Fibroblast of lung (primary cell): Measurements from ENCODE around the gene TKFC. TPM values are rescaled to one million over a fixed set of nuclear protein-coding genes. Genes with fewer than 3 reads are reported as not detected.

Experiments used
- DNase-seq, 2 donors: peaks; one replicate each; pipeline versions ENCODE4 v3.0.0 to v3.0.0-alpha.2; 2010; ENCODE audit warnings: low read depth in 2 of 2
- H2AFZ ChIP-seq: 2 replicates; pipeline ENCODE4 v1.5.1; 2012; ENCODE audit warnings: low read length, control low read depth, inconsistent platforms
- H3K27ac ChIP-seq: 2 replicates; pipeline ENCODE4 v1.5.1; 2011; ENCODE audit warnings: low read length, control low read depth; ENCODE audit not compliant: insufficient read depth
- H3K27me3 ChIP-seq: 2 replicates; pipeline ENCODE4 v1.5.1; 2011; ENCODE audit warnings: mild to moderate bottlenecking, low read length; ENCODE audit not compliant: control insufficient read depth, insufficient read depth
- H3K36me3 ChIP-seq: 2 replicates; pipeline ENCODE4 v1.5.1; 2011; ENCODE audit warnings: low read length; ENCODE audit not compliant: control insufficient read depth, insufficient read depth
- H3K4me1 ChIP-seq: 2 replicates; pipeline ENCODE4 v1.5.1; 2011; ENCODE audit warnings: low read length; ENCODE audit not compliant: control insufficient read depth, insufficient read depth; ENCODE audit errors: extremely low read depth
- H3K4me2 ChIP-seq: 2 replicates; pipeline ENCODE4 v1.5.1; 2011; ENCODE audit warnings: low read length, control low read depth; ENCODE audit not compliant: insufficient read depth; ENCODE audit errors: extremely low read depth
- H3K4me3 ChIP-seq, 4 experiments: fragments of 200-600 bp in 1 of 4; sonication (generic) in 1 of 4; replicated peaks in 1 of 4; 2 replicates each; pipeline ENCODE4 v1.5.1; 2011 to 2016; ENCODE audit warnings: low read length in 4 of 4, low read depth in 3 of 4, mild to moderate bottlenecking in 3 of 4, control low read depth in 2 of 4, inconsistent platforms in 1 of 4, mixed read lengths in 1 of 4; ENCODE audit not compliant: insufficient read depth in 1 of 4; ENCODE audit errors: control extremely low read depth in 1 of 4
- H3K79me2 ChIP-seq: 2 replicates; pipeline ENCODE4 v1.5.1; 2012; ENCODE audit warnings: mild to moderate bottlenecking, low read length, inconsistent platforms; ENCODE audit not compliant: control insufficient read depth, insufficient read depth
- H3K9ac ChIP-seq: 2 replicates; pipeline ENCODE4 v1.5.1; 2011; ENCODE audit warnings: mild to moderate bottlenecking, low read length, control low read depth; ENCODE audit not compliant: insufficient read depth
- H3K9me3 ChIP-seq: 2 replicates; pipeline ENCODE4 v1.5.1; 2012; ENCODE audit warnings: low read depth, low read length; ENCODE audit not compliant: control insufficient read depth, insufficient read depth
- H4K20me1 ChIP-seq: 2 replicates; pipeline ENCODE4 v1.5.1; 2011; ENCODE audit warnings: low read length; ENCODE audit not compliant: control insufficient read depth, insufficient read depth; ENCODE audit errors: extremely low read depth
- CTCF ChIP-seq, 2 donors: IDR thresholded peaks in 1 of 2; conservative IDR thresholded peaks in 1 of 2; 1 replicate in 1 of 2; 2 replicates in 1 of 2; pipeline ENCODE4 v1.5.1; 2011 to 2012; ENCODE audit warnings: low read length in 2 of 2, control low read depth in 1 of 2, inconsistent platforms in 1 of 2, low read depth in 1 of 2, mild to moderate bottlenecking in 1 of 2
- EZH2 ChIP-seq: IDR thresholded peaks from 2 replicates; pipeline ENCODE4 v1.5.1; 2012; ENCODE audit warnings: low read length, control low read depth, mild to moderate bottlenecking; ENCODE audit errors: missing control alignments
- polyA plus RNA-seq, 2 donors: library from polyadenylated mRNA; depleted of rRNA in 1 of 2; stranded (reverse) in 1 of 2; unstranded in 1 of 2; fragments of >200 nt; gene quantifications; 2 replicates each; pipeline ENCODE4 v1.2.1, GENCODE V29; 2011 to 2012; ENCODE audit warnings: missing spikeins in 1 of 2
- total RNA-seq: library from RNA; depleted of rRNA; stranded (reverse); fragments of >200 nt; gene quantifications from 2 replicates; pipeline ENCODE4 v1.2.1, GENCODE V29; 2014

The TKFC gene
- total and polyA plus RNA-seq, 2 donors (not counting 1 experiment from before 2014, with no cell fraction given) = 11.5 to 27.1 TPM

- TF ChIP-seq EZH2 = no peak
- no peak for TF ChIP-seq CTCF (conservative IDR thresholded peaks at IDR 0.05 in 1 of 2, IDR thresholded peaks at IDR 0.05 in 1 of 2; ENCODE audit: low read depth in 1 of 2, low read length in 2 of 2)
- Histone ChIP-seq H3K27ac (peak overlapping the region; percentile 92), H3K27me3 (no peaks in the 10 kb centered on the region), H3K4me1 (peaks cover 19% of the 10 kb centered on the region), H3K79me2 (no peaks in the 10 kb centered on the region), H4K20me1 (no peaks in the 10 kb centered on the region), H2AFZ (no peak overlapping the region), H3K4me2 (peak overlapping the region; percentile 32), H3K36me3 (peaks cover 14% of the 10 kb centered on the region), H3K9me3 (no peaks in the 10 kb centered on the region), H3K4me3 (no peak overlapping the region), H3K9ac (no peak overlapping the region)
- DNase-seq = peak in 1 of 2 donors; percentile 45
These were observed 37.4 kb downstream of the TKFC start for GRCh38 chr11:61370349-61371005.

- peaks cover 9% of the 10 kb centered on the region for H3K36me3 ChIP-seq
- H3K9ac ChIP-seq = no peak overlapping the region
- TF ChIP-seq EZH2 (no peak), CTCF (conservative IDR thresholded peaks at IDR 0.05 in 1 of 2, IDR thresholded peaks at IDR 0.05 in 1 of 2; ENCODE audit: low read depth in 1 of 2, low read length in 2 of 2) (no peak)
- H3K4me2 ChIP-seq = no peak overlapping the region
- H3K9me3 ChIP-seq = no peaks in the 10 kb centered on the region
- H3K4me1 ChIP-seq = peaks cover 18% of the 10 kb centered on the region
- H3K79me2 ChIP-seq = no peaks in the 10 kb centered on the region
- H2AFZ ChIP-seq = no peak overlapping the region
- no peak for DNase-seq
- H3K4me3 ChIP-seq = no peak overlapping the region
- H3K27me3 ChIP-seq = no peaks in the 10 kb centered on the region
- H3K27ac ChIP-seq = no peak overlapping the region
- H4K20me1 ChIP-seq = no peaks in the 10 kb centered on the region
These were observed 39.8 kb downstream of the TKFC start for GRCh38 chr11:61372659-61373420.

GRCh38 chr11:61375761-61376108 is 42.7 kb downstream of the TKFC start:
- peak in 1 of 2 donors; percentile 73 for DNase-seq
- H3K4me1 ChIP-seq = peaks cover 11% of the 10 kb centered on the region

More at GRCh38 chr11:61375761-61376108, 42.7 kb downstream of the TKFC start:
- Histone ChIP-seq H3K9ac (no peak overlapping the region), H3K27ac (no peak overlapping the region), H3K4me3 (no peak overlapping the region), H2AFZ (no peak overlapping the region), H3K4me2 (no peak overlapping the region), H4K20me1 (no peaks in the 10 kb centered on the region), H3K79me2 (no peaks in the 10 kb centered on the region), H3K9me3 (no peaks in the 10 kb centered on the region), H3K27me3 (no peaks in the 10 kb centered on the region), H3K36me3 (peaks cover 4% of the 10 kb centered on the region)
- TF ChIP-seq EZH2 (no peak), CTCF (conservative IDR thresholded peaks at IDR 0.05 in 1 of 2, IDR thresholded peaks at IDR 0.05 in 1 of 2; ENCODE audit: low read depth in 1 of 2, low read length in 2 of 2) (no peak)
